CD14-positive monocyte (primary cell): ENCODE data around the gene CCM2. TPM values are rescaled to one million over a fixed set of nuclear protein-coding genes. Genes with fewer than 3 reads are reported as not detected.

Source experiments
- DNase-seq, 3 donors: peaks; one replicate each; pipeline ENCODE4 v3.0.0-alpha.2; 2011 to 2022
- H2AFZ ChIP-seq: 2 replicates; pipeline ENCODE4 v1.6.0; 2012; ENCODE audit warnings: mild to moderate bottlenecking, low read depth, low read length, inconsistent platforms; ENCODE audit not compliant: insufficient read depth, poor library complexity, severe bottlenecking
- H3K27ac ChIP-seq, 2 donors: 1 replicate in 1 of 2; 2 replicates in 1 of 2; pipeline ENCODE4 v1.5.1; 2012 to 2013; ENCODE audit warnings: low read length in 2 of 2, control low read depth in 1 of 2, inconsistent platforms in 1 of 2, low read depth in 1 of 2, mild to moderate bottlenecking in 1 of 2
- H3K27me3 ChIP-seq, 2 donors: one replicate each; pipeline versions ENCODE4 v1.6.0 to v1.6.1; 2011 to 2013; ENCODE audit warnings: low read length in 2 of 2; ENCODE audit not compliant: control insufficient read depth in 2 of 2, insufficient read depth in 2 of 2
- H3K36me3 ChIP-seq, 2 donors: replicated peaks in 1 of 2; 1 replicate in 1 of 2; 2 replicates in 1 of 2; pipeline versions ENCODE4 v1.5.1 to v1.6.1; 2012 to 2013; ENCODE audit warnings: low read length in 2 of 2, control low read depth in 1 of 2, inconsistent platforms in 1 of 2, mild to moderate bottlenecking in 1 of 2; ENCODE audit not compliant: insufficient read depth in 2 of 2, control insufficient read depth in 1 of 2
- H3K4me1 ChIP-seq, 2 donors: 1 replicate in 1 of 2; 2 replicates in 1 of 2; pipeline versions ENCODE4 v1.5.1 to v1.6.1; 2012 to 2013; ENCODE audit warnings: low read length in 2 of 2, control low read depth in 1 of 2, inconsistent platforms in 1 of 2, mild to moderate bottlenecking in 1 of 2, moderate library complexity in 1 of 2; ENCODE audit not compliant: insufficient read depth in 2 of 2, control insufficient read depth in 1 of 2
- H3K4me2 ChIP-seq: replicated peaks from 2 replicates; pipeline ENCODE3; 2012; ENCODE audit warnings: low read length, moderate library complexity, mild to moderate bottlenecking; ENCODE audit not compliant: poor library complexity, severe bottlenecking; ENCODE audit errors: extremely low read depth
- H3K4me3 ChIP-seq, 3 experiments: fragments of 200-600 bp in 1 of 3; sonication (generic) in 1 of 3; replicated peaks in 1 of 3; 1 replicate in 2 of 3; 2 replicates in 1 of 3; pipeline ENCODE4 v1.5.1; 2011 to 2013; ENCODE audit warnings: low read length in 3 of 3, mild to moderate bottlenecking in 3 of 3, control low read depth in 2 of 3, low read depth in 2 of 3, inconsistent platforms in 1 of 3, moderate library complexity in 1 of 3
- H3K79me2 ChIP-seq: 2 replicates; pipeline ENCODE4 v1.6.0; 2012; ENCODE audit warnings: mild to moderate bottlenecking, control low read depth, inconsistent platforms, low read length, moderate library complexity; ENCODE audit not compliant: insufficient read depth
- H3K9ac ChIP-seq: 2 replicates; pipeline ENCODE4 v1.6.0; 2017; ENCODE audit warnings: low read length, mild to moderate bottlenecking; ENCODE audit not compliant: insufficient read depth, poor library complexity, severe bottlenecking
- H3K9me3 ChIP-seq, 2 donors: replicated peaks in 1 of 2; 1 replicate in 1 of 2; 2 replicates in 1 of 2; pipeline versions ENCODE4 v1.5.1 to v1.6.1; 2012 to 2013; ENCODE audit warnings: low read length in 2 of 2, control low read depth in 1 of 2; ENCODE audit not compliant: control insufficient read depth in 1 of 2, insufficient read depth in 1 of 2
- H4K20me1 ChIP-seq: 2 replicates; pipeline ENCODE4 v1.6.0; 2012; ENCODE audit warnings: mild to moderate bottlenecking, low read length, control low read depth, moderate library complexity; ENCODE audit not compliant: insufficient read depth
- H3K27ac Mint-ChIP-seq, 7 donors: one replicate each; pipeline ENCODE4 v1.8.0; 2020; ENCODE audit warnings: mild to moderate bottlenecking in 7 of 7, mixed read lengths in 7 of 7, moderate library complexity in 6 of 7, inconsistent platforms in 2 of 7
- H3K27me3 Mint-ChIP-seq, 3 donors: one replicate each; pipeline ENCODE4 v1.8.0; 2021 to 2022; ENCODE audit warnings: low read depth in 3 of 3, mild to moderate bottlenecking in 3 of 3, mixed read lengths in 3 of 3, moderate library complexity in 3 of 3, inconsistent platforms in 1 of 3
- H3K36me3 Mint-ChIP-seq, 2 donors: one replicate each; pipeline ENCODE4 v1.8.0; 2020; ENCODE audit warnings: mixed read lengths in 2 of 2, inconsistent platforms in 1 of 2, mild to moderate bottlenecking in 1 of 2
- H3K4me1 Mint-ChIP-seq: one replicate; pipeline ENCODE4 v1.8.0; 2020; ENCODE audit warnings: mild to moderate bottlenecking, mixed read lengths
- H3K4me3 Mint-ChIP-seq, 2 donors: one replicate each; pipeline ENCODE4 v1.8.0; 2020; ENCODE audit warnings: mild to moderate bottlenecking in 2 of 2, mixed read lengths in 2 of 2, moderate library complexity in 1 of 2
- H3K9me3 Mint-ChIP-seq, 7 donors: one replicate each; pipeline ENCODE4 v1.8.0; 2020 to 2022; ENCODE audit warnings: mixed read lengths in 7 of 7, mild to moderate bottlenecking in 6 of 7, moderate library complexity in 6 of 7, inconsistent platforms in 2 of 7
- WGBS: methylation state at CpG from one replicate; pipeline ENCODE4 v1.1.5; 2013; ENCODE audit warnings: missing lambda C conversion rate; ENCODE audit not compliant: insufficient coverage; 5-methylcytosine and 5-hydroxymethylcytosine counted together
- intact Hi-C, 2 donors: fragments of 100-400 bp; cut with micrococcal nuclease; formaldehyde crosslinking; loops; one replicate each; pipeline versions ENCODE4 v1.15.0 to v1.15.1; 2023
- polyA plus RNA-seq, 3 donors: library from polyadenylated mRNA; depleted of rRNA in 1 of 3; unstranded in 2 of 3; stranded (reverse) in 1 of 3; fragments of 300-500 nt in 2 of 3; fragments of >200 nt in 1 of 3; fragmentation: Illumina TruSeq in 2 of 3; gene quantifications; 1 replicate in 2 of 3; 2 replicates in 1 of 3; pipeline ENCODE4 v1.2.3, GENCODE V29; 2012 to 2021
- TF ChIP-seq, protein P1 (sequence below): fragments of 200-600 bp; IDR thresholded peaks from one replicate; pipeline ENCODE4 v1.8.0; 2022; ENCODE audit warnings: antibody characterized with exemption, mild to moderate bottlenecking

CCM2 gene
- polyA plus RNA-seq, 3 donors: 38.5 to 102 (median 51.4) TPM

DNA sequence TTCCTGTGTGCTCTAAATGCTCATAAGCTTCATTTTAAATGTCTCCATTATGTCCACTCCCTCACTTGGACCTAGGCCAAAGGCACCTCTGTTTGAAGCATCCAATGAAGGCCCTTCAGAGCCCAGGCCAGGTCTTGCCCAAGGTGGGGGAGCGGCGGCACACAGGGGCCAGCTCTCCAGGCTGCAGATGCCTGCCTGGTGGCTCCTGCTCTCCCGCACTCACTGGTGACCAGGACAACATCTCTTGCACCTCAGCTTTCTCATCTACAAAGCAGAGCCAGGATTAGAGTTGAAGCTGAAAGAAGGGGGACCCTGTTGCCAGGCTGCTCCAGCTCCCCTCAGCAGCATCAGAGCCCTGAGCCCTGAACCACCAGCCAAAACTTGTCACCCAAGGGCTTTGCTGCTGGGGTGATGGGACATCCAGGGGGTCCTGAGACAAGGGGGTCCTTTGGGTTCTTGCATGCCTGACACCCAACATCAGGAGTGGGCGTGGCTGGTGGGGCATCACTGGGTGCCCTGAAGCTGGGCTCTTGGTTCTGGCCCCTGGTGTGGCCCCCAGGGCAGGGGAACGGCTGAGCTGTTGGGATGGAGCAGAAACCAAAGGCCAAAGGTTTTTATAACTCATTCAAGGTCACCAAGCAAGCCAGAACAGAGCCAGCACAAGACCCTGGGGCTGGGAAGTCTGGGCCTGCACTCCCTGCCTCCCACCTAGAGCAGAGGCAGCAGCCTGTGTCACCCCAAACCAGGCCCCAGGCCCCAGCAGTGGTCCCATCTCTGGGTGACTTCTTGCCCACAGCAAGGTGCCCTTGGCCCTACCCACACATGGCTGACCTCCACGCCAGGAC lies 87.5 kb downstream of the CCM2 start:
- Mint-ChIP-seq H3K4me3 (peak overlapping the region in 1 of 2 donors; percentile 62), H3K4me1 (peaks cover 9% of the 10 kb centered on the region), H3K9me3 (peaks cover 0 to 9% (median 0%) of the 10 kb centered on the region in 7 donors), H3K27me3 (peaks cover 27 to 57% (median 41%) of the 10 kb centered on the region in 3 donors), H3K36me3 (peaks cover 3 to 5% of the 10 kb centered on the region in 2 donors), H3K27ac (peak overlapping the region in 1 of 7 donors; percentile 50)
- Histone ChIP-seq H3K27me3 (peaks cover 5 to 38% of the 10 kb centered on the region in 2 donors), H3K4me1 (peaks cover 6 to 12% of the 10 kb centered on the region in 2 donors), H3K27ac (no peak overlapping the region), H3K4me3 (no peak overlapping the region), H3K9ac (no peak overlapping the region), H4K20me1 (no peaks in the 10 kb centered on the region), H3K36me3 (no peaks in the 10 kb centered on the region), H3K79me2 (no peaks in the 10 kb centered on the region), H2AFZ (no peak overlapping the region), H3K4me2 (no peak overlapping the region), H3K9me3 (peaks cover 0 to 7% of the 10 kb centered on the region in 2 donors)
- WGBS: 98% methylated on average over 6 of the region's 6 CpGs
- intact Hi-C loops: no loop called here
- DNase-seq: no peak
- TF ChIP-seq, protein P1, sequence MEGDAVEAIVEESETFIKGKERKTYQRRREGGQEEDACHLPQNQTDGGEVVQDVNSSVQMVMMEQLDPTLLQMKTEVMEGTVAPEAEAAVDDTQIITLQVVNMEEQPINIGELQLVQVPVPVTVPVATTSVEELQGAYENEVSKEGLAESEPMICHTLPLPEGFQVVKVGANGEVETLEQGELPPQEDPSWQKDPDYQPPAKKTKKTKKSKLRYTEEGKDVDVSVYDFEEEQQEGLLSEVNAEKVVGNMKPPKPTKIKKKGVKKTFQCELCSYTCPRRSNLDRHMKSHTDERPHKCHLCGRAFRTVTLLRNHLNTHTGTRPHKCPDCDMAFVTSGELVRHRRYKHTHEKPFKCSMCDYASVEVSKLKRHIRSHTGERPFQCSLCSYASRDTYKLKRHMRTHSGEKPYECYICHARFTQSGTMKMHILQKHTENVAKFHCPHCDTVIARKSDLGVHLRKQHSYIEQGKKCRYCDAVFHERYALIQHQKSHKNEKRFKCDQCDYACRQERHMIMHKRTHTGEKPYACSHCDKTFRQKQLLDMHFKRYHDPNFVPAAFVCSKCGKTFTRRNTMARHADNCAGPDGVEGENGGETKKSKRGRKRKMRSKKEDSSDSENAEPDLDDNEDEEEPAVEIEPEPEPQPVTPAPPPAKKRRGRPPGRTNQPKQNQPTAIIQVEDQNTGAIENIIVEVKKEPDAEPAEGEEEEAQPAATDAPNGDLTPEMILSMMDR: no peak

- Mint-ChIP-seq H3K9me3 (peaks cover 0 to 9% (median 2%) of the 10 kb centered on the region in 7 donors), H3K36me3 (peaks cover 3 to 5% of the 10 kb centered on the region in 2 donors), H3K27me3 (peaks cover 27 to 57% (median 43%) of the 10 kb centered on the region in 3 donors), H3K27ac (peak overlapping the region in 1 of 7 donors; percentile 50), H3K4me3 (peak overlapping the region in 1 of 2 donors; percentile 62), H3K4me1 (peaks cover 9% of the 10 kb centered on the region)
- peaks cover 5 to 38% of the 10 kb centered on the region in 2 donors for H3K27me3 ChIP-seq
- WGBS: 83% methylated on average over 19 of the region's 29 CpGs
- no peak overlapping the region for H2AFZ ChIP-seq
- no peak for DNase-seq
- no peak overlapping the region for H3K27ac ChIP-seq
- TF ChIP-seq, protein P1: no peak
- H3K9ac ChIP-seq: no peak overlapping the region
- no peaks in the 10 kb centered on the region for H4K20me1 ChIP-seq
- no peak overlapping the region for H3K4me3 ChIP-seq
- H3K79me2 ChIP-seq: no peaks in the 10 kb centered on the region
- no peaks in the 10 kb centered on the region for H3K36me3 ChIP-seq
- intact Hi-C loops: no loop called here
- peaks cover 6 to 12% of the 10 kb centered on the region in 2 donors for H3K4me1 ChIP-seq
- H3K4me2 ChIP-seq: no peak overlapping the region
- peaks cover 0 to 7% of the 10 kb centered on the region in 2 donors for H3K9me3 ChIP-seq
Observed at GRCh38 chr7:45088146-45088701, 88.2 kb downstream of the CCM2 start.
